ENCODE measurements around the gene SLC1A7.
A peak's percentile ranks its signal among the peaks of the same experiment; 100 is the strongest.

SLC1A7 gene

GRCh38 chr1:53057127-53057526, 85.3 kb downstream of the SLC1A7 start:
- DNase-seq, result no peak

GRCh38 chr1:53051676-53052075, 90.8 kb downstream of the SLC1A7 start:
- DNase-seq, result peak; percentile 35

- no peak for DNase-seq
Observed at GRCh38 chr1:53050310-53050709, 92.1 kb downstream of the SLC1A7 start.

- DNase-seq, result no peak
Observed at GRCh38 chr1:53049574-53049967, 92.9 kb downstream of the SLC1A7 start.

GRCh38 chr1:53048960-53049573, 93.4 kb downstream of the SLC1A7 start:
- DNase-seq, result peak; percentile 17

- no peak for DNase-seq
Observed at GRCh38 chr1:53047737-53048736, 94.4 kb downstream of the SLC1A7 start.

- no peak for DNase-seq
Observed at GRCh38 chr1:53046930-53047329, 95.5 kb downstream of the SLC1A7 start.

GRCh38 chr1:53044926-53045325, 97.5 kb downstream of the SLC1A7 start:
- no peak for DNase-seq

- no peak for DNase-seq
Observed at GRCh38 chr1:53043271-53043670, 99.2 kb downstream of the SLC1A7 start.

GRCh38 chr1:53038566-53038965, 103.9 kb downstream of the SLC1A7 start:
- no peak for DNase-seq
